GM21447 (cell line): ENCODE measurements around the gene LTB.
"Not testable (repeated sequence)": the region's sequence is repeated elsewhere in the genome, so short reads cannot be mapped to it uniquely, and the experiment has no call there.

Experiments
- ATAC-seq: cut with Tn5 transposase; IDR thresholded peaks from one replicate; pipeline ENCODE4 v1.9.1; 2021; ENCODE audit not compliant: unreplicated experiment

The LTB gene

DNA sequence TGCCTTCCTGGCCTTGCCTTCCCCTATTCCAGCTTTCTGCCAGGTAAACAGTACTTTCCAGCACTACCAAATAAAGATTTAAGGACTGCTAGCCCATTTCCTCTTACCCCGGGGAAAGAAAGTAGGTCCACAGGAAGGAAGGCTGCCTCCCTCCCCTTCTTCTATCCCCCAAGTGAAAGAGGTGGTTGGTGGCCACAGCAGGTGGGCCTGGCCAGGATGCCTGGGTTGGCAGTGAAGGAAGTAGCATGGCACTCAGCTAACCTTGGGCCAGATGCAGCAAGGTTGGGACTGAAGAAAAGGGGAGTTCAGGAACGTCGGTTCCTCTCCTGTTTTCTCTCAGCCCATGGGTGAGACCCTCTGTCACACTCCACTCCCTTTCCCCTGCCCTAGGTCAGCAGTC is 25.9 kb downstream of the LTB start:
- ATAC-seq, result no peak

DNA sequence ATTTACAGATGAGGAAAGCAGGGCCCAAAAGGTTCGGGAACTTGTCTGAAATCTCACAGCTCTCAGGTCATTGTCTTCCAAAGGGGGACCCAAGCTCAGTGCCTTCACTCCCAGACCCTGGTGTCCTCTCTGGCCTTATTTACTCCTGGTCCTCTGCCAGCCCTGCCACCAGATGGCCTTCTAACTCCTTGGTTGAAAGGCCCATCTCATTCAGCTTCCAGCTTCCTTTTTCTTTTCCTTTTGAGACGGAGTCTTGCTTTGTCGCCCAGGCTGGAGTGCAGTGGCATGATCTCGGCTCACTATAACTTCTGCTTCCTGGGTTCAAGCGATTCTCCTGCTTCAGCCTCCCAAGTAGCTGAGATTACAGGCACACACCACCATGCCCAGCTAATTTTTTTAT is 30.9 kb downstream of the LTB start:
- ATAC-seq, result not testable (repeated sequence)

DNA sequence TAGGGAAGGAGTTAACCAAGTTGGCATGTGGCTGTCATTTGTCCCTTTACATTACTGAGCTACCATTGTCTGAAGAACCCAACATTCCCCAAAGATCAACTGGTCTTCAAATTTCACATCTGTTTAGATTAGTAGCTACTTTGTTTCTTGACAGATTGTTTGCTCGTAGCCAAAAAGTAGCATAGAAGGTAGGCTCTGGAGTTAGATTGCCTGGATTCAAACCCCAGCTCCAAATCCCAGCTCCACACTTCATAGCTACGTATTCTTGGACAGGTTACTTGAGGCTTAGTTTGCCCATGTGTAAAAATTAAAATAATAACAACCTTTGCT is 33.7 kb downstream of the LTB start:
- no peak for ATAC-seq

DNA sequence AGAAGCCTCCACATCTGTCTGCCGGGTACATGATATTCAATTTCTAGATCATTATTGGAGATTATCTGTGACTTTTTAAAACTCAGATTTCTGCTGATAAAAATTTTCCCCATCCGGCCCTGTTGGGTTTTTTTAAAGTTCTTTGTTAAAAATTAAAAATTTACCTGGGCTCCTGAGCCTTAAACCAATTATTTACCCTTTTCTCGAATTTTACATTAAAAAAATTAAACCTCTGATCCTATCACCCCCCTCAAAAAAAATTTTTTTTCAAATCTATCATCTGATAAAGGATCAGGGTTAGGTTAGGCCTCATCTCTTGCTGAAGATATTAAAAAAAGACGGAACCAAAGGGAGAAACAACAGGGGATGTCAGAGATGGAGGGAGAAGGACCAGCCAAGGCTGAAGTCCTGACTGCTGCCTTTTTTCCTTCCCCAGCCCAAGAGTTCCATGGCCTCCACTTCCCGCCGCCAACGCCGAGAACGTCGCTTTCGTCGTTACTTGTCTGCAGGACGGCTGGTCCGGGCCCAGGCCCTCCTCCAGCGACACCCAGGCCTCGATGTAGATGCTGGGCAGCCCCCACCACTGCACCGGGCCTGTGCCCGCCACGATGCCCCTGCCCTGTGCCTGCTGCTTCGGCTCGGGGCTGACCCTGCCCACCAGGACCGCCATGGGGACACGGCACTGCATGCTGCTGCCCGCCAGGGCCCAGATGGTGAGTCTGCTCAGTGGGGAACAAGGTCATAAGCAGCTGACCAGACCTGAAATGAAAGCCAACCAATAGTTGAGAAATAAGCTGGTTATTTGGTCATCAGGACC is 34.3 kb downstream of the LTB start:
- ATAC-seq, result no peak

DNA sequence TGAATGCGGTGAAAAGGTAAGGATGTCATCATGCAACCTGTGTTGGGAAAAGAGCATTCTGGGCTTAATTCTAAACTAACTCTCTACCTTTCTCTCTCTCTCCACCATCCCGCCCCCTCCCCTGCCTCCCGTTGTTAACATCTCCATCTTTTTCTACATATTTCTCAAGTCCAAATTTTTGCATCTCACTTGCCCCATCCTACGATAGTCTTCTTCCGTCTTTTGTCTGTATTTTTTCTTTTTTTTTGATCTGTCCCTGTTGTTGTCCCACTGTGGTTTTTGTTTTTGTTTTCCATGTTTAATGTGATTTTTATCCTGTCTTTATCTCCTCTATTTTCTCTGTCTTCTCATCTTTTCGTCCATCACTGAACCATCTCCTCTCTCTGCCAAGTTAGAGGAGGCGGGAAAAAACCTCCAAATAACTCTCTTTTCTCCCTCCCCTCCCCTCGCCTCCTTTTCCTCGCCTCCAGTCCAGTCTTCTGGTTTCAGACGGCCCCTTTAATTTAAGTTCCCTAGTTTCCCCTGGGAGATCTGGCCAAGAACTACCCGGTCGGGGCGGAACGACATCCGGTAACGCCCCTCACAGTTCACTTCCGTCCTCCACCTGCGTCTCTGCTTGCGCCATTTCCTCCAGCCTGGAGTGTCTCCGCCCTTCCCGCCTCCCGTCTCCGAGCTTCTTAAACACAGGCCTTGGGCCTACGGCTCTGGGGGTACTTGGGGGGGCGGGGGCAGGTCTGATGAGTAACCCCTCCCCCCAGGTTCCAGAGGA is 35.1 kb downstream of the LTB start, which contains the start of gene NFKBIL1:
Gene NFKBIL1 (plus strand): TSS at position 651 of the 769 bp plus-strand sequence. CDS start 87 bp downstream, at position 738.
- peak; percentile 65 for ATAC-seq

DNA sequence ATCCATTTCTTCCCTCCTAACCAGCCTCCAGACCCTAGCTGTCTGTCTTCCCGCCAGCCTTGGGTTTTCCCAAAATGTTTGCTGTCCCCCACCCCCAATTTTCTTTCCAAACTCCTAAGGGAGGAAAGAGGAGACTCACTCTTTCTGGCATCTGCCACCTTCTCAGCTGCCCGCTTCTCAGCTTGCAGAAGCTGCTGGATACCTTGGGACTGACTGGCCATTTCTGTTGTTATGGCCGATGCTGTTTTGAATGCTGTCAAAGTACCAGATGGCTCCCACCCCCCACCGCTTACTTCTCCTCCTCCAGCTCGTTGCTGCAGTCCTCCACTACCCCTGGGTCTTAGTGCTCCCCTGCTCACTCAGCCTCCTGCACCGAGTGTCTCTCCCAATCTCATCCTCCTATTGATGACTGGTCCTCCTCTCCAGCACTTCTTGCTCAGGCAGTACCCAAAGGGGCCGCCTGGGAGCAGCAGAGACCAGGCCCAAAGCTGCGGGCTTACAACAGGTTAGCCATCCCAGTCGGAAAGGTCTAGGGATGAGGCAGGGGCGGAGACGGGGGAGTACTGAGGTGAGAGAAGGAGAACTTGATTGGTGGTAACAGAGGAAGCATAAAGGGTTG is 35.8 kb downstream of the LTB start, which contains the start of gene ATP6V1G2:
Gene ATP6V1G2 (minus strand): TSS at position 270 of the 619 bp plus-strand sequence. CDS start 49 bp downstream, at position 221.
- ATAC-seq, result peak; percentile 44

DNA sequence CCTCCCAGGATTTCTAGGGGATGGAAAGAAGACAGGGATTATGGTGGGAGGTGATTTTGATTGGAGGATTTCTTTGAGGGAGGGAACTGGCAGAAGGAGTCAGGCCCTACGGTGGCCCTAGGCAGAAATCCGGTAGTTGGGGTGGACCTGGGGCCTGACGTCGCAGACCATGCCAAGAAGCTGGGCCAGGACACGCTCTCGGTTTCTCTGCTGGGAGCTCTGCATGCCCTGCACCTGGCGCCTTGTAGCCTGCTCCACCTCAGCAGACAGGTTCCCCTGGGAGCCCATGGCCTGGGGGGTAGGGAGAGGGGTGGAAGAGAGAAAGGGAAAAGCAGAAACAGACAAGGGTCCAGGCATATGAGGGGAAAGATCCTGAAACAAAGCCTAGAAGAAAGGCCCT is 36.9 kb downstream of the LTB start:
- no peak for ATAC-seq

DNA sequence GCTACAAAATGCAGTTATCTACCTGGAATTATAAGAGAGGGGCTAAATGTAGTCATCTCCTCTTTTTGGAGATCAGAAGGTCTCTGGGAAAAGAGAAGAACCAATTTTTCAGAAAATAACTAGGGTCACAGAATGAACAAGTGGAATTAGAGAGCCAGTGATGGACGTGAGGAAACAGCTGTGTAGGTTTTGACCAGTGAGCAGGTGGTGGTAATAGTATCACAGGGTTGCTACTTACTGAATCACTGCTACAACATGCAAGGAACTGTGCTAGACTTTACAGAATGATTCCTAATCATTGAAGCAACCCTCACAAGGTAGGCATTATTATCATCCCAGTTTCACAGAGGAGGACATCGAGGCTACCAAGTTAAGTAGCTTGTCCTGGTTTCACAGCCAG is 37.5 kb downstream of the LTB start:
- no peak for ATAC-seq

DNA sequence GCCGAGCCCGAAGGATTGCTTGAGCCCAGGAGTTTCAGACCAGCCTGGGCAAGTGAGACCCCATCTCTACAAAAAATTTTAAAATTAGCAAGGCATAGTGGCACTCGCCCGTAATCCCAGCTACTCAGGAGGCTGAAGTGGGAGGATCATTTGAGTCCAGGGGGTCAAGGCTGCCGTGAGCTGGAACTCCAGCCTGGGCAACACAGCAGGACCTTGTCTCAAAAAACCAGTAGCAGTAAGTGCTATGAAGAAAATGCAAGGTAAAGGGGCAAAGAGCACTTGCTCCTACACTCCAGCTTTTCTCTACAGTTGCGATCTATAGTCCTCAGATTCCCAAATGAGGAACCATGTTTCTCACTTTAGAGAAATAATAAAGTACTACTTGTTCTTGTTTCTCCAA is 38.6 kb downstream of the LTB start:
- ATAC-seq, result no peak

DNA sequence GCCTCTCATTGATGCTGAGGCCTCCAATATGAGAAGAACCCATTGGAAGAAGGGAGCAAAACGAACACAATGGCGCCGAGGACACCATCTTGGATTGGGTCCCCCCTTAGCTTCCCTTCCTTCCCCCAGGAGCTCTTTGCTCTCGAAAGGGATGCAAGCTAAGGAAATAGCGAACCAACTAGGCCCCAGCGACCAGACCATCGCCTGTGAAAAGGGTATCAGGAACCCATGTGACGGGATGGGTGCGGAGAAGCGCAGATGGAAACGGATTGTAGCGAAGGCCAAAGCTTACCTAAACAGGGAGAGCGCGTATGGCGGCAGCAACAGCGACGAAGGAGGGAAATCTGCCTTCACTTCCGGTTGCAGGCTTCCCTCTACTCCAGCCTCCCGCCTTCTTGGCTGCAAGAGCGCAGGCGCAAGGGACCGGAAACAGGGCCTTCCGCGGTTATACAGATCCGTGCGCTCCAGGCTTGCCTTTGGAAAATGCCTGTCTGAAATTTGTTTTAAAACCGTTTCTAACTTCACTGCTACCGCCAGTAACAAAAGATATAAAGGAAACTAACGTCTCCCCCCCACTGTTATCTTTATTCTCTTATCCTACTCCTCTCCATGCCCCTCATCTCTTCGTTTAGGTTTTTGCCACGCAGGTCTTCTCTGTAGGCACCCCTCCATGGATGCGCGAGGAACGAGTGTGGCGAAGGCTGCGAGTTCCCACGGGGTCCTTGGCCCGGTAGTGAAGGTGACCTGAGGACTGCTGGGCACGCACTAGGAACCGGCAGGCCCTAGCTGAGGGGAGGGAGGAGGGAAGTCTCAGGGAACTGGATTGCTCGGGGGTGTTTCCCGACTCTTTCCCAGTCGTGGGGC is 40.3 kb downstream of the LTB start, which contains the start of gene DDX39B:
Gene DDX39B (minus strand): TSS at position 346 of the 864 bp plus-strand sequence. CDS start 1,471 bp downstream, outside the sequence.
- peak; percentile 67 for ATAC-seq

DNA sequence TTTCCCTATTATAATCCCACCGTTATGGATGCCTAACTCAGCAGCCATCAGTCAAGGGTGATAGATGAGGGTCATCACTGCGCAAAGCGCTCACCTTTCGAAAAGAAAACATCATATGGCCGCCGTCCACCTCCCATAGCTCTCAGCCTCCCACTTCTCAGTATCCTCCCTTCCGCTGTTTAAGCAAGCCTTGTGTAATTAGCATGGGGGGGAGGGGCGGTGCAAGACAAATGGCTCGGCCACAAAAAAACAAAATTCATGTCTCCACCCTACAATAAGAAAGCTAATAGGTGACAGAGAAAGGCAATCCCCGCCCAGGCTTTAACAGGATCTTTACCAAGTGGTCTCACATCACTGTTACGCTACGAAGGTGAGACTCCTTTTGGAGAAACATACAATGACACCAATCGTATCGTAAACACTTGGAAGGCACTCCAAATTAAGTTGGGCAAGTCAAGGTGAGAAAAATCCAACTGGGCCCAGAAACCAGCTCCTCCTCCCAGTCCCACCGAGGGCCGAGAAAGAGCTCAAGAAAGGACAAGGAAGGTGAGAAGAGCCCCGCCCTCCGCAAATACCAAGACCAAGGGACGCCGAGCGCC is 41.1 kb downstream of the LTB start:
- ATAC-seq, result no peak

DNA sequence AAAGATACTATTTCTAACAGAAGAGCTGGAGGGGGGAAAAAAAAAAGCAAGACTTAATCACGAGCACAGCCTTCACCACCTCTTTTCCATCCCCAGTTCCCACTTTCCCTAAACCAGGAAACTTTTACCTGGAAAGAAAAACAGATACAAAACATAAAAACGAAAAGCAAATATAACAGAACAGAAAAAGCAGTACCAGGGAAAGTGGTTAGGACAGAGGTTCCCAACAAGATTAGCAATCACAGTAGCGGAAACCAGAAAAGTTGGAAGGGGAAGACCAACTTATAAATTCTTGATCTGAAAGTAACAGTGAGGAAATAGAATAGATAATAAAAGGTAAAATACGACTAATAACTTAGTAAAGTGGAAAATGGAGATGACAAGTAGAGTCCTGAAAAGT is 41.6 kb downstream of the LTB start:
- no peak for ATAC-seq

DNA sequence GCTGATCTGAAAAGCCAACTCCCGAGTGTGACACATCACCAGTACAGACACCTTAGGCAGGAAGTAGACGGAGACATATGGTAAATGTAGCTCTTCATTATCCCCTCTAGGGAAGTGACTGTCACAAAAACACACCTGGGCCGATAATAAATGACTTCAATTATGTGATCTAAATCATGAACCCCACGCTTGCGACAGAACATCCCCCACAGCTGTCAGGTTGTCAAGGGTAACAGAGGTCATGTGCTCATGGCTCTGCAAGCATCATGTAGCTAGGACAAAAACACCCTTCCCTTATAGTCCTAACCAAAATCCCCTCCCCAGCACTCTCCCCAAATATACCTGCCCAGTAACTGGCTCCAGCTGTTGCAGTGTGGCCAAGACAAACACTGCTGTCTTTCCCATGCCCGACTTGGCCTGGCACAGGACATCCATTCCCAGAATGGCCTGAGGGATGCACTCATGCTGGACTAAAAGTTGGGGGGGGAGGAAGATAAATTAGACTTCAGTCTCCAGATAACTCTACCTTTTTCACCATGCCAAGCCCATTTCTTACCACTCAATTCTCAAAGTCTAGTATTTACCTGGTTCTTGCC is 43.3 kb downstream of the LTB start:
- no peak for ATAC-seq

DNA sequence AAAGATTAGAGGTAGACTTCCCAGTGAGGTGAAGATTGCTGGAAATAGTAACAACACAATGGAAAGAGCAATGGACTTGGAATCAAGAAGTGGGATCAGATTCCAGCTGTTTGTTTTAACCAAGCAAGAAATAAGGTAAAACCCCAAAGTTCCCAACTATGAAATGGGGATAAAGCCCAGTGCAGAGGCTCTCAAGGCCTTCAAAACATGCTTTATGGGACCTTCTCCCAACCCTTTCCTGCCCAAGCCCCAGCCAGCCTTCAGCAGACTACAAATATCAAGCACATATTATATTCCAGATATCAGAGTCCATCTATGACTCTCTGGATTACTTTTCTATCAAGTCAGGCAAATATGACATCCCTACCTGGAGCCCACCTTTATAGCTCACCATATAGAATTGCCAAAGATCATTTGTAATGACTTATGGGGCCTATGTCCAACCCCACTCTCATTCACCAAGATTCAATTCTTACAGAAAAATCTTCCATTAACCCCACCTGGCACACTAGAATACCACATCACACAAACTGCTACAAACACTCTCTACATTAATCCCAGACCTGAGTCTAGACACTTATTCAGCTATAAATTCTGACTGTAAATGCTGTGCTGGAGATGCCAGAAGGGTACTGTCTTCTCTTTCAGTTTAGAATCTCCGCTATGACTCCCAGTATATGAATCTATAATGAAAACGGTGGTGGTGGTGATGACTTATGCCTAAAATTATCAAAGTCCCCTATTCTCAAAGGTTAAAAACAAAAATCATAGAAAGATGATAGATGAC is 46.5 kb downstream of the LTB start:
- ATAC-seq, result no peak

DNA sequence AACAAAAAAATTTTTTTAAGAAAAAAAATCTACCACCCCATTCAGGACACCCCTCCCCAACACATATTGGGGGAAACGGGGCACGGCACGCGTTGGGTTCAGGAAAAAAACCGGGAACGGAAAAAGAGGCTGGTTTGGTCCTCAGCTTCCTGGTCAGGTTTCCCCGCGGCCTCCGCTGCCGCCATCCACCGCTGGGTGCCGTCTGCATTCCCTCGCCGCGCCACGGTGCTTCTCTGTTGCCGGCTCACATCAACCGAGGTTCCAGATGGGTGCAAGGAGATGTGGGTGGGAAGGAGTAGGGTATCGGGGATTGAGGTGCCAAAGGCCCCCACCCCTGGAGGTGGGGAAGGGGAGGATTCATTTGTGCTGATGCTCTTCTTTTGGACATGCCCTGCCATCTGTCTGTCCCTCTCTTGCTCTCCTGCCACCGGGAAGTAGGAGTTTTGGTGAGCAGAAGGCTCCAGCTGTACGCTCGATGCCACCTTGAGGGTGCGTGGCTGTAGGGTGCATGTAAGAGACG is 47.6 kb downstream of the LTB start:
- no peak for ATAC-seq

DNA sequence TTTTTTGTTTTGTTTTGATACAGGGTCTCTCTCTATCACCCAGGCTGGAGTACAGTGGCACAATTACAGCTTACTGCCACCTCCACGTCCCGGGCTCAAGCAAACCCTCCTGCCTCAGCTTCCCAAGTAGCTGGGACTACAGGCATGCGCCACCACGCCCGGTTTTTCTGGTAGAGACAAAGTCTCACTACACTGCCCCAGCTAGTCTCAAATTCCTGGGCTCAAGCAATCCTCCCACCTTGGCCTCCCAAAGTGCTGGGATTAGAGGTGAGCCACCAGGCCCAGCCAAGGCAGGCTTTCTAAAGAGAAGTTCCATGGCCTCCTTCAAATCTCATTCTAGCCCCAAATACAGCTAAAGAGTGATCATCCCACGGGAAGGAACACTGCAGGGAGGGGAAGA is 48.2 kb downstream of the LTB start:
- no peak for ATAC-seq

DNA sequence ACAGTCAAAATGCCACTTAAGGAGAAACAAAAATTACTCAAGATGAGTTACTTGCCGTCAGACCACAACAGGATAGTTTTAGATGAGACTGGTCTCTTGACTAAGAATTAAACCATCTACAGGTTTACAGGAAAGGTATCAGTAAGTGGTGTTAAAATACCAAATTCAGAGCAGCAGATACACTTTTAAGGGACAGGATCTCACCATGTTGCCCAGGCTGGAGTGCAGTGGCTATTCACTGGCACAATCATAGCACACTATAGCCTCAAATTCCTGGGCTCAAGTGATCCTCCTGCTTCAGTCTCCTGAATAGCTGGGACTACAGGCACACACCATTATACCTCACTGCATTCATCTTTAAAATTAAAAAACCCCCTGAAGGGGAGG is 48.8 kb downstream of the LTB start:
- no peak for ATAC-seq

DNA sequence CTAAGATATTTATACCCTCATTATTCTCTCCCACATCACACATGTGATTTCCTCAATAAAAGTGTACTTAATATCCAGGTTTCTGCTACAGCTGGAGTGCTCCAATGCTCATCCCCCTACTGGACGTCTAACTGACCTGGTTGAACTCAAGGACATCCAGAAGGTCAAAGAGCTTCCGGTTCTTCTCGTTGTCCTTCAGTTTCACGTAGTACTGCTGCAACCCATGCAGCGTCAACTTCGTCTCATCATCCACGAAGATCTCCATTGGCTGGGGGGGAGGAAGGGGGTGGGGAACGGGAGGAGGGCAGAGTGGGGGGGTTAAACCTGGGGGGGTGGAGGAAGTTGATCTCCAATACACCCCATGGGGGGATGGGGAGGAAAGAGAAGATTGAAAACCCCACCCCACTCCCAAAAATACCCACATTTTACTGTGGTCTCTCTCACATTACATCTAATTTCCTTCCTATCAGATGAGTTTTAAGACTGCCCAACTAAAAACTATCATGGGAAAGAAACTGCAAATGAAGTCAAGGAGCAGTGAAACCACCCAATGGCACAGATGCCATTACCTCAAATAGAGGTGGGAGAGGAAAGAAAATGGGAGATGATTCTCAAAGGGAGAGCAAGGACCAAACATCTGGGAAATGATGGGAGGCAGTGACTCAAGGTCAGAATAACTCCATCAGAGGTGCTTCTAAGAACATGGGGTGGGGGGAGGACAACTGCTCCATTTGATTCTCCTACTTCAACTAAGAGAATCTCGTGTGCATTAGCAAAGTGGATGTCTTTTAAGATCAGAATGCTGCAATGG is 49.4 kb downstream of the LTB start:
- ATAC-seq, result no peak
